ENCODE results near the gene SUV39H1.

The SUV39H1 gene

GRCh38 chrX:48714573-48714972 lies 18.0 kb downstream of the SUV39H1 start:
- DNase-seq (ENCODE audit: low read depth) = no peak

GRCh38 chrX:48715072-48715471 lies 18.5 kb downstream of the SUV39H1 start:
- peak; percentile 28 for DNase-seq (ENCODE audit: low read depth)

- DNase-seq (ENCODE audit: low read depth) = no peak
Observed at GRCh38 chrX:48715876-48716502, 19.5 kb downstream of the SUV39H1 start.

GRCh38 chrX:48719958-48720357 lies 23.4 kb downstream of the SUV39H1 start:
- DNase-seq (ENCODE audit: low read depth) = no peak

- DNase-seq (ENCODE audit: low read depth) = no peak
Observed at GRCh38 chrX:48720577-48721250, 24.2 kb downstream of the SUV39H1 start.

- no peak for DNase-seq (ENCODE audit: low read depth)
Observed at GRCh38 chrX:48721916-48722315, 25.4 kb downstream of the SUV39H1 start.

GRCh38 chrX:48726596-48726995 lies 30.1 kb downstream of the SUV39H1 start:
- DNase-seq (ENCODE audit: low read depth) = no peak

- DNase-seq (ENCODE audit: low read depth) = no peak
Observed at GRCh38 chrX:48728653-48729052, 32.1 kb downstream of the SUV39H1 start.

GRCh38 chrX:48736303-48736702 lies 39.8 kb downstream of the SUV39H1 start:
- no peak for DNase-seq (ENCODE audit: low read depth)

GRCh38 chrX:48736878-48737212 lies 40.3 kb downstream of the SUV39H1 start:
- no peak for DNase-seq (ENCODE audit: low read depth)

- peak; percentile 98 for DNase-seq (ENCODE audit: low read depth)
Observed at GRCh38 chrX:48737213-48737938, 40.8 kb downstream of the SUV39H1 start.

- no peak for DNase-seq (ENCODE audit: low read depth)
Observed at GRCh38 chrX:48737940-48738339, 41.4 kb downstream of the SUV39H1 start.

- no peak for DNase-seq (ENCODE audit: low read depth)
Observed at GRCh38 chrX:48741834-48742233, 45.3 kb downstream of the SUV39H1 start.

GRCh38 chrX:48745222-48745621 lies 48.7 kb downstream of the SUV39H1 start:
- no peak for DNase-seq (ENCODE audit: low read depth)

- DNase-seq (ENCODE audit: low read depth) = no peak
Observed at GRCh38 chrX:48747415-48748016, 51.0 kb downstream of the SUV39H1 start.

- no peak for DNase-seq (ENCODE audit: low read depth)
Observed at GRCh38 chrX:48749182-48749581, 52.6 kb downstream of the SUV39H1 start.

- no peak for DNase-seq (ENCODE audit: low read depth)
Observed at GRCh38 chrX:48751343-48751742, 54.8 kb downstream of the SUV39H1 start.

- no peak for DNase-seq (ENCODE audit: low read depth)
Observed at GRCh38 chrX:48752498-48752897, 56.0 kb downstream of the SUV39H1 start.

- no peak for DNase-seq (ENCODE audit: low read depth)
Observed at GRCh38 chrX:48753708-48754228, 57.2 kb downstream of the SUV39H1 start.

GRCh38 chrX:48754238-48754637 lies 57.7 kb downstream of the SUV39H1 start:
- DNase-seq (ENCODE audit: low read depth) = no peak
